ENCODE data around the gene THRB.
A peak's percentile ranks its signal among the peaks of the same experiment; 100 is the strongest.

THRB gene

GRCh38 chr3:24349367-24350019 lies 145.2 kb downstream of the THRB start:
- no peak for DNase-seq

GRCh38 chr3:24348348-24348747 lies 146.3 kb downstream of the THRB start:
- no peak for DNase-seq

- no peak for DNase-seq
Measured at GRCh38 chr3:24344784-24345439, 149.7 kb downstream of the THRB start.

GRCh38 chr3:24343084-24343783 lies 151.4 kb downstream of the THRB start:
- DNase-seq: no peak

GRCh38 chr3:24342275-24342674 lies 152.4 kb downstream of the THRB start:
- DNase-seq: no peak

GRCh38 chr3:24341668-24342067 lies 153.0 kb downstream of the THRB start:
- DNase-seq: no peak

GRCh38 chr3:24340966-24341365 lies 153.7 kb downstream of the THRB start:
- no peak for DNase-seq

GRCh38 chr3:24340161-24340560 lies 154.5 kb downstream of the THRB start:
- DNase-seq: no peak

GRCh38 chr3:24339266-24339825 lies 155.3 kb downstream of the THRB start:
- DNase-seq: no peak

GRCh38 chr3:24338409-24339130 lies 156.1 kb downstream of the THRB start:
- no peak for DNase-seq

GRCh38 chr3:24336101-24336500 lies 158.5 kb downstream of the THRB start:
- DNase-seq: no peak

GRCh38 chr3:24332092-24332491 lies 162.6 kb downstream of the THRB start:
- DNase-seq: no peak

- no peak for DNase-seq
Measured at GRCh38 chr3:24323272-24323671, 171.4 kb downstream of the THRB start.

- peak in 1 of 4 experiments; percentile 11 for DNase-seq
Measured at GRCh38 chr3:24320601-24321000, 174.0 kb downstream of the THRB start.

GRCh38 chr3:24318677-24319287 lies 175.9 kb downstream of the THRB start:
- no peak for DNase-seq

- no peak for DNase-seq
Measured at GRCh38 chr3:24316887-24317383, 177.7 kb downstream of the THRB start.

- DNase-seq: no peak
Measured at GRCh38 chr3:24315971-24316370, 178.7 kb downstream of the THRB start.

- no peak for DNase-seq
Measured at GRCh38 chr3:24315356-24315755, 179.3 kb downstream of the THRB start.

- DNase-seq: no peak
Measured at GRCh38 chr3:24311881-24312280, 182.8 kb downstream of the THRB start.

- no peak for DNase-seq
Measured at GRCh38 chr3:24310887-24311286, 183.8 kb downstream of the THRB start.

- no peak for DNase-seq
Measured at GRCh38 chr3:24306518-24306917, 188.1 kb downstream of the THRB start.

GRCh38 chr3:24305795-24306467 lies 188.7 kb downstream of the THRB start:
- DNase-seq: no peak

All from suppressor macrophage (primary cell).